IMR-90 (cell line): ENCODE data around the gene BGN.

Experiments
- BHLHE40 ChIP-seq: fragments of 150-350 bp; IDR thresholded peaks from 2 replicates; pipeline ENCODE4 v1.6.1; 2016; ENCODE audit warnings: mild to moderate bottlenecking, low read depth, low read length
- CEBPB ChIP-seq: IDR thresholded peaks from 2 replicates; pipeline ENCODE4 v1.6.1; 2012; ENCODE audit warnings: low read depth, low read length, improper control_type of control experiment
- CTCF ChIP-seq: conservative IDR thresholded peaks from 2 replicates; pipeline ENCODE4 v1.5.1; 2012; ENCODE audit warnings: mild to moderate bottlenecking, low read depth, low read length, improper control_type of control experiment
- ELK1 ChIP-seq: fragments of 150-350 bp; IDR thresholded peaks from 2 replicates; pipeline ENCODE4 v1.6.1; 2016; ENCODE audit warnings: low read depth, mild to moderate bottlenecking, low read length, moderate library complexity, borderline replicate concordance
- FOS ChIP-seq: fragments of 150-350 bp; IDR thresholded peaks from 2 replicates; pipeline ENCODE4 v1.6.1; 2016; ENCODE audit warnings: low read depth, low read length
- MAFK ChIP-seq: IDR thresholded peaks from 2 replicates; pipeline ENCODE4 v1.6.1; 2012; ENCODE audit warnings: low read depth, low read length, improper control_type of control experiment
- MAZ ChIP-seq: IDR thresholded peaks from 2 replicates; pipeline ENCODE4 v1.6.1; 2012; ENCODE audit warnings: low read depth, mild to moderate bottlenecking, low read length, improper control_type of control experiment, moderate library complexity, borderline replicate concordance
- NFE2L2 ChIP-seq: fragments of 150-350 bp; IDR thresholded peaks from 2 replicates; pipeline ENCODE4 v1.6.1; 2016; ENCODE audit warnings: low read depth, mild to moderate bottlenecking, low read length
- POLR2A ChIP-seq: IDR thresholded peaks from 2 replicates; pipeline ENCODE4 v1.6.1; 2012; ENCODE audit warnings: mild to moderate bottlenecking, low read depth, low read length
- RAD21 ChIP-seq: IDR thresholded peaks from 2 replicates; pipeline ENCODE4 v1.6.1; 2012; ENCODE audit warnings: low read length, improper control_type of control experiment
- RFX5 ChIP-seq: IDR thresholded peaks from 2 replicates; pipeline ENCODE4 v1.8.0; 2012; ENCODE audit warnings: low read depth, mild to moderate bottlenecking, low read length, moderate library complexity
- SMC3 ChIP-seq: fragments of 150-350 bp; IDR thresholded peaks from 2 replicates; pipeline ENCODE4 v1.6.1; 2016; ENCODE audit warnings: low read depth, mild to moderate bottlenecking, antibody characterized with exemption, low read length, moderate library complexity
- USF2 ChIP-seq: fragments of 150-350 bp; IDR thresholded peaks from 2 replicates; pipeline ENCODE4 v1.6.1; 2017; ENCODE audit warnings: mild to moderate bottlenecking, antibody characterized with exemption, low read length, low read depth

GRCh38 chrX:153549807-153550206, 55.0 kb downstream of the BGN start:
- TF ChIP-seq SMC3 (no peak), POLR2A (no peak), CTCF (no peak), USF2 (no peak), BHLHE40 (no peak), ELK1 (no peak), FOS (no peak), MAZ (no peak), MAFK (no peak), CEBPB (no peak), RAD21 (no peak), RFX5 (no peak), NFE2L2 (no peak)
